ENCODE data around the gene ATL3.

DNA sequence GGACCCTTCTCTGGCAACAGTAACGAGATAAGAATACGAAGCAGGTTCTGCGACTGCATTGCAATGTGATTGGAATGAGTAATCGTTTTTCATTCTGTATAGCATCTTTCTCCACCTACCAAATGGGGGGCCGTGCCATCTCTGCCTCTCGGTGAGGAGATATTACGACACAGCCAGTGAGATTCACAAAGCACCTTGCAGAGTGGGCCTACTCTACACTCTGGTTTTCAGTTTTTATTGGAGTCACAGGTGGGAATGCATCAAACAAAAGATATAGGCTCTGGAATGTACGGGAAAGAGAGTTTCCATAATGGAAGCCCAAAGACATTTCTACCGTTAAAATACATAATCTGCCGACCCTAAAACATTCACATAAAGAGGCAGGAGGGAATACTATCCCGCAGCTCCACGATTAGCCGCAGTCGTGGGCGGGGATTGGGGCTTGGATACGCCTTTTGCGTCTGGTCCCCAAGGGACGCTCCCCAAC, 9.7 kb upstream of the ATL3 start:
- TF ChIP-seq, protein P1, sequence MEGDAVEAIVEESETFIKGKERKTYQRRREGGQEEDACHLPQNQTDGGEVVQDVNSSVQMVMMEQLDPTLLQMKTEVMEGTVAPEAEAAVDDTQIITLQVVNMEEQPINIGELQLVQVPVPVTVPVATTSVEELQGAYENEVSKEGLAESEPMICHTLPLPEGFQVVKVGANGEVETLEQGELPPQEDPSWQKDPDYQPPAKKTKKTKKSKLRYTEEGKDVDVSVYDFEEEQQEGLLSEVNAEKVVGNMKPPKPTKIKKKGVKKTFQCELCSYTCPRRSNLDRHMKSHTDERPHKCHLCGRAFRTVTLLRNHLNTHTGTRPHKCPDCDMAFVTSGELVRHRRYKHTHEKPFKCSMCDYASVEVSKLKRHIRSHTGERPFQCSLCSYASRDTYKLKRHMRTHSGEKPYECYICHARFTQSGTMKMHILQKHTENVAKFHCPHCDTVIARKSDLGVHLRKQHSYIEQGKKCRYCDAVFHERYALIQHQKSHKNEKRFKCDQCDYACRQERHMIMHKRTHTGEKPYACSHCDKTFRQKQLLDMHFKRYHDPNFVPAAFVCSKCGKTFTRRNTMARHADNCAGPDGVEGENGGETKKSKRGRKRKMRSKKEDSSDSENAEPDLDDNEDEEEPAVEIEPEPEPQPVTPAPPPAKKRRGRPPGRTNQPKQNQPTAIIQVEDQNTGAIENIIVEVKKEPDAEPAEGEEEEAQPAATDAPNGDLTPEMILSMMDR (IDR thresholded peaks at IDR 0.05; ENCODE audit: poor library complexity, severe bottlenecking) = no peak
- no peak for TF ChIP-seq EZH2 (IDR thresholded peaks at IDR 0.05; ENCODE audit: borderline replicate concordance, insufficient read depth, low read length, poor library complexity, severe bottlenecking)
- TF ChIP-seq SMC3 (conservative IDR thresholded peaks at IDR 0.05; ENCODE audit: poor library complexity) = no peak
- TF ChIP-seq, protein P2, sequence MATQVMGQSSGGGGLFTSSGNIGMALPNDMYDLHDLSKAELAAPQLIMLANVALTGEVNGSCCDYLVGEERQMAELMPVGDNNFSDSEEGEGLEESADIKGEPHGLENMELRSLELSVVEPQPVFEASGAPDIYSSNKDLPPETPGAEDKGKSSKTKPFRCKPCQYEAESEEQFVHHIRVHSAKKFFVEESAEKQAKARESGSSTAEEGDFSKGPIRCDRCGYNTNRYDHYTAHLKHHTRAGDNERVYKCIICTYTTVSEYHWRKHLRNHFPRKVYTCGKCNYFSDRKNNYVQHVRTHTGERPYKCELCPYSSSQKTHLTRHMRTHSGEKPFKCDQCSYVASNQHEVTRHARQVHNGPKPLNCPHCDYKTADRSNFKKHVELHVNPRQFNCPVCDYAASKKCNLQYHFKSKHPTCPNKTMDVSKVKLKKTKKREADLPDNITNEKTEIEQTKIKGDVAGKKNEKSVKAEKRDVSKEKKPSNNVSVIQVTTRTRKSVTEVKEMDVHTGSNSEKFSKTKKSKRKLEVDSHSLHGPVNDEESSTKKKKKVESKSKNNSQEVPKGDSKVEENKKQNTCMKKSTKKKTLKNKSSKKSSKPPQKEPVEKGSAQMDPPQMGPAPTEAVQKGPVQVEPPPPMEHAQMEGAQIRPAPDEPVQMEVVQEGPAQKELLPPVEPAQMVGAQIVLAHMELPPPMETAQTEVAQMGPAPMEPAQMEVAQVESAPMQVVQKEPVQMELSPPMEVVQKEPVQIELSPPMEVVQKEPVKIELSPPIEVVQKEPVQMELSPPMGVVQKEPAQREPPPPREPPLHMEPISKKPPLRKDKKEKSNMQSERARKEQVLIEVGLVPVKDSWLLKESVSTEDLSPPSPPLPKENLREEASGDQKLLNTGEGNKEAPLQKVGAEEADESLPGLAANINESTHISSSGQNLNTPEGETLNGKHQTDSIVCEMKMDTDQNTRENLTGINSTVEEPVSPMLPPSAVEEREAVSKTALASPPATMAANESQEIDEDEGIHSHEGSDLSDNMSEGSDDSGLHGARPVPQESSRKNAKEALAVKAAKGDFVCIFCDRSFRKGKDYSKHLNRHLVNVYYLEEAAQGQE (IDR thresholded peaks at IDR 0.05; ENCODE audit: borderline replicate concordance) = no peak

All from neural cell (in vitro differentiated cells).